ENCODE measurements around the gene PCK1. TPM values are rescaled to one million over a fixed set of nuclear protein-coding genes. Genes with fewer than 3 reads are reported as not detected.

PCK1 gene
- total RNA-seq, 3 donors from 2014 or later: 27.2 to 252 (median 29.3) TPM

DNA sequence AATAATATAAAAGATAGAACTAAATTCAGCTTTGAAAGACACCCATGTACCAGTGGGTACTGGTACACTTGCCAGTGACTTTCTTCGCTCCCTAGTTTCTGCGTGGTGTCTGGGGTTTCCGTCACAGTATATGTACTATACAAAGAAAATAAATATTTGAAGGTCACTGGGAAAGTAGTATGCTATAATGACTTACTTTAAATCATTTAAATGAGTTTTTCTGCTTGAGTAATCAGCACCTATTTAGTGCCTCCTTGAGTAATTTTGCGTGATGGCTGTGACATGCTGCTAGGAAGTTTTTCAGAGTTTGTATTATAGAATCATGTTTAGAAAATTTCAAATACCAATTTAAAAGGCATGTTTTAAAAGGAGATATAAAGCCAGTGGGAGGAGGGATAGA is 32.8 kb upstream of the PCK1 start:
- no peaks in the 10 kb centered on the region for H3K9me3 ChIP-seq
- H3K36me3 ChIP-seq: no peaks in the 10 kb centered on the region
- H3K4me1 ChIP-seq: no peaks in the 10 kb centered on the region
- intact Hi-C loops (cut with DNase I; ENCODE audit: low total_unique reads): loop anchor here (5.0 kb wide), 1 partner anchor 64 kb away; no protein-coding TSS in a partner anchor
- no peak for TF ChIP-seq POLR2A (IDR thresholded peaks at IDR 0.05)
- TF ChIP-seq, protein P1, sequence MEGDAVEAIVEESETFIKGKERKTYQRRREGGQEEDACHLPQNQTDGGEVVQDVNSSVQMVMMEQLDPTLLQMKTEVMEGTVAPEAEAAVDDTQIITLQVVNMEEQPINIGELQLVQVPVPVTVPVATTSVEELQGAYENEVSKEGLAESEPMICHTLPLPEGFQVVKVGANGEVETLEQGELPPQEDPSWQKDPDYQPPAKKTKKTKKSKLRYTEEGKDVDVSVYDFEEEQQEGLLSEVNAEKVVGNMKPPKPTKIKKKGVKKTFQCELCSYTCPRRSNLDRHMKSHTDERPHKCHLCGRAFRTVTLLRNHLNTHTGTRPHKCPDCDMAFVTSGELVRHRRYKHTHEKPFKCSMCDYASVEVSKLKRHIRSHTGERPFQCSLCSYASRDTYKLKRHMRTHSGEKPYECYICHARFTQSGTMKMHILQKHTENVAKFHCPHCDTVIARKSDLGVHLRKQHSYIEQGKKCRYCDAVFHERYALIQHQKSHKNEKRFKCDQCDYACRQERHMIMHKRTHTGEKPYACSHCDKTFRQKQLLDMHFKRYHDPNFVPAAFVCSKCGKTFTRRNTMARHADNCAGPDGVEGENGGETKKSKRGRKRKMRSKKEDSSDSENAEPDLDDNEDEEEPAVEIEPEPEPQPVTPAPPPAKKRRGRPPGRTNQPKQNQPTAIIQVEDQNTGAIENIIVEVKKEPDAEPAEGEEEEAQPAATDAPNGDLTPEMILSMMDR (IDR thresholded peaks at IDR 0.05): no peak
- TF ChIP-seq POLR2AphosphoS5 (IDR thresholded peaks at IDR 0.05): no peak
- no peak overlapping the region for H3K4me3 ChIP-seq
- no peak overlapping the region for H3K27ac ChIP-seq
- no peak for DNase-seq (ENCODE audit: low spot score in 2 of 2)
- H3K27me3 ChIP-seq: peaks cover 0 to 3% of the 10 kb centered on the region in 2 donors

DNA sequence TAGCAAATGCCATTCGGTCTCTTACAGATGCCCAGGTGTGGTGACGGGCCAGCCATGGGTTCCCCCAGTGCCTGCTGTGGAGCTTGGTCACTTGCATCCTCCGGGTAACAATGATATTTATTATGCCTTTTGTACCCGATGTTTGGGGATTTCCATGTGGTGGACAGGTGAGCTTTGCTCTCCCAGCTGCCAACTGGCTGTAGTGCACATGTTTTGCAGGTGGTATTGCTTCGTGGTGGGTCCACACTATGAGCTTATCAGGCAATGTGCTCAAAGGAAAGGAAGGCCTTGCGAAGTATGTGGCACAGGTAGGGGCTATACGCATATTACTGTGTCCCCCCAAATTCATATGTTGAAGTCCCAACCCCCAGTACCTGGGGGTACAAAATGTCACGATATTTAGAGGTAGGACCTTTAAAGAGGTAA is 31.7 kb upstream of the PCK1 start:
- Histone ChIP-seq H3K4me1 (no peaks in the 10 kb centered on the region), H3K9me3 (no peaks in the 10 kb centered on the region), H3K4me3 (no peak overlapping the region), H3K36me3 (no peaks in the 10 kb centered on the region), H3K27me3 (peaks cover 0 to 3% of the 10 kb centered on the region in 2 donors), H3K27ac (no peak overlapping the region)
- intact Hi-C loops (cut with DNase I; ENCODE audit: low total_unique reads): loop anchor here (5.0 kb wide), 1 partner anchor 63 kb away; no protein-coding TSS in a partner anchor
- DNase-seq (ENCODE audit: low spot score in 2 of 2): no peak
- TF ChIP-seq POLR2AphosphoS5 (IDR thresholded peaks at IDR 0.05): no peak
- TF ChIP-seq POLR2A (IDR thresholded peaks at IDR 0.05): no peak

DNA sequence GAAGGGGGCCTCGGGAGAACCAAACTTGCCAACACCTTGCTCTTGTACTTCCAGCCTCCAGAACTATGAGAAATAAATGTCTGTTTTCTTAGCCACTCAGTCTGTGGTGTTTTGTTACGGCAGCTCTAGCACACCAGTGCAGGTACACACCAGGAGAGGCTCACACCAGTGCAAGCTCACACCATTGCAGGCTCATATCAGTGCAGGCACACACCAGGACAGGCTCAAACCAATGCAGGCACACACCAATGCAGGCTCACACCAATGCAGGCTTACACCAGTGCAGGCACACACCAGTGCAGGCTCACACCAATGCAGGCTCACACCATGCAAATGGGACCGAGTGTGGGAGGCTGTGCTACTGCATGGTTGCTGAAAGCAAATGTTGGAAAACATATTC is 31.1 kb upstream of the PCK1 start:
- peaks cover 0 to 3% of the 10 kb centered on the region in 2 donors for H3K27me3 ChIP-seq
- no peaks in the 10 kb centered on the region for H3K4me1 ChIP-seq
- no peak overlapping the region for H3K27ac ChIP-seq
- no peak overlapping the region for H3K4me3 ChIP-seq
- TF ChIP-seq POLR2AphosphoS5 (IDR thresholded peaks at IDR 0.05) (no peak), POLR2A (IDR thresholded peaks at IDR 0.05) (no peak)
- TF ChIP-seq, protein P1 (IDR thresholded peaks at IDR 0.05): no peak
- no peak for DNase-seq (ENCODE audit: low spot score in 2 of 2)
- intact Hi-C loops (cut with DNase I; ENCODE audit: low total_unique reads): loop anchor here (5.0 kb wide), 1 partner anchor 62 kb away; no protein-coding TSS in a partner anchor
- H3K36me3 ChIP-seq: no peaks in the 10 kb centered on the region
- H3K9me3 ChIP-seq: no peaks in the 10 kb centered on the region

DNA sequence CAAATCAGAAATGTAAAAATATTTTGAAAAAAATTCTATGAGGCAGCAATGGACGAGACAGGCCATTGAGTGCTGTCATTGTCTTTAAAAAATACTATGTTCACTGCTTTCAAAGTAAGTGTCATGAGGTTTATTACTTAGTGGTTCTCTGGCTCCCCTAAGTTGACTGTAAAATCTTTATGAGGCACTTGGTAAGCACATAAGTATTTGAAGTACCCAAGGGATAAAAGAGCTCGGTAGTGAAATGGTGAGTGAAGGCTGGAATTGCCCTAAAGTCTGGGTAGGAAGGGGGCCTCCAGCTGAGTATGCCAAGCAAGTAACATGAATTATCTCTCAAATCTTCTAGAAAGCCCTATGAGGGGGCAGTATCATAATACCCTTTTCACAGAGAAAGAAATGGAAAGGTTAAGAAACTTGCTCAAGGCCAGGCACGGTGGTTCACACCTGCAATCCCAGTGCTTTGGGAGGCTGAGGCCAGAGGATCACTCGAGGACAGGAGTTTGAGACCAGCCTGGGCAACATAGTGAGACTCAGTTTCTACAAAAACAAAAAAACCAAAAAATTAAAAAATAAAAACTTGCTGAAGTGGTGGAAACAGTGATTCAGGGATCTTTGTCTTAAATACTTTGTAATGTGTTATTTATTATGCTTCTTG is 30.5 kb upstream of the PCK1 start:
- H3K27ac ChIP-seq: no peak overlapping the region
- peaks cover 0 to 6% of the 10 kb centered on the region in 2 donors for H3K27me3 ChIP-seq
- DNase-seq (ENCODE audit: low spot score in 2 of 2): no peak
- no peak overlapping the region for H3K4me3 ChIP-seq
- no peaks in the 10 kb centered on the region for H3K36me3 ChIP-seq
- intact Hi-C loops (cut with DNase I; ENCODE audit: low total_unique reads): no loop called here
- TF ChIP-seq POLR2AphosphoS5 (IDR thresholded peaks at IDR 0.05) (no peak), POLR2A (IDR thresholded peaks at IDR 0.05) (no peak)
- H3K9me3 ChIP-seq: no peaks in the 10 kb centered on the region
- H3K4me1 ChIP-seq: no peaks in the 10 kb centered on the region

DNA sequence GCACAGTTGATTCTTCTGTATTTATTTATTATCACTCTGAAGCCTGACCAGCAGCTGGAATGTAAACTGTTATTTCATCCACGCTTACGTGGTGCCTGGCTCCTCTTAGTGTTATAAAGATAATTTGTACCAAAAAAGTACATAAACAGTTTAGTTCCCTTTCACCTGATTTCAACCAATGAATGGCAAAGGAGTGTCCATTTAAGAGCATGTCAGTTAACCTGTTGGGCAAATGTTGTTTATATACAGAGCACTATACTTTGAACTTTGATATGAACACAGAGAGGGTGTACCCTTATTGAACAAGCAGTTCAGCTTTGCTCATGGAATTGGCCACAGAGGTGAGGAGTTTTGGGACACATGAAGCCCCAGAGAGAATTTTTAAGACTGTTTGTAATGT is 28.8 kb upstream of the PCK1 start:
- H3K36me3 ChIP-seq: no peaks in the 10 kb centered on the region
- DNase-seq (ENCODE audit: low spot score in 2 of 2): no peak
- TF ChIP-seq, protein P1 (IDR thresholded peaks at IDR 0.05): no peak
- TF ChIP-seq POLR2AphosphoS5 (IDR thresholded peaks at IDR 0.05) (no peak), POLR2A (IDR thresholded peaks at IDR 0.05) (no peak)
- peaks cover 0 to 7% of the 10 kb centered on the region in 2 donors for H3K27me3 ChIP-seq
- no peak overlapping the region for H3K27ac ChIP-seq
- no peaks in the 10 kb centered on the region for H3K4me1 ChIP-seq
- no peak overlapping the region for H3K4me3 ChIP-seq
- no peaks in the 10 kb centered on the region for H3K9me3 ChIP-seq
- intact Hi-C loops (cut with DNase I; ENCODE audit: low total_unique reads): no loop called here

DNA sequence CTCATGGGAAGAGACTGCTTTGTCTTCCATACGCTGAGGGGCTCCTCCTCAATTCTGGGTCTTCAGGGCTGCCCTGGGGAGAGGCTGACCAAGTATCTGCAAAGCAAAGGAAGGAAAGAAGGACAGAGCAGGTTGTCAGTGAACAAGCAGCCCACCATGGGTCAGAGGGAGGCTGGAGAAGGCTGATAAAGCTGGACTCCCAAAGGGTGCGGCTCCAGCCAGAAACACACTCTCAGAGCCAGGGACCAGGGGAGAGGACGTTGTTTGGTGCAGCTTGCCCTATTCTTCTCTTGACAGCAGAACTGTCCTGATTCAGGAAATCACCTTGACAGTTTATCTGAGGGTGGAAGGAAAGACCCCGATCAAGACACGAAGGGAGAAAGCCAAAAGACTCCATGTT is 25.6 kb upstream of the PCK1 start:
- no peaks in the 10 kb centered on the region for H3K4me1 ChIP-seq
- no peak for DNase-seq (ENCODE audit: low spot score in 2 of 2)
- H3K27me3 ChIP-seq: peaks cover 0 to 11% of the 10 kb centered on the region in 2 donors
- H3K4me3 ChIP-seq: no peak overlapping the region
- peaks cover 0 to 4% of the 10 kb centered on the region in 2 donors for H3K9me3 ChIP-seq
- TF ChIP-seq POLR2AphosphoS5 (IDR thresholded peaks at IDR 0.05) (no peak), POLR2A (IDR thresholded peaks at IDR 0.05) (no peak)
- TF ChIP-seq, protein P1 (IDR thresholded peaks at IDR 0.05): no peak
- H3K36me3 ChIP-seq: no peaks in the 10 kb centered on the region
- no peak overlapping the region for H3K27ac ChIP-seq
- intact Hi-C loops (cut with DNase I; ENCODE audit: low total_unique reads): no loop called here

Measured in breast epithelium (tissue), 4 donors.